Embryonic facial prominence (tissue), 1 donor: ENCODE data around the gene CFHR4.
"Not testable (repeated sequence)": the region's sequence is repeated elsewhere in the genome, so short reads cannot be mapped to it uniquely, and the experiment has no call there.

Experiments used
- DNase-seq: peaks from one replicate; pipeline ENCODE4 v3.0.0-alpha.2; 2016; ENCODE audit errors: extremely low spot score

CFHR4 gene

DNA sequence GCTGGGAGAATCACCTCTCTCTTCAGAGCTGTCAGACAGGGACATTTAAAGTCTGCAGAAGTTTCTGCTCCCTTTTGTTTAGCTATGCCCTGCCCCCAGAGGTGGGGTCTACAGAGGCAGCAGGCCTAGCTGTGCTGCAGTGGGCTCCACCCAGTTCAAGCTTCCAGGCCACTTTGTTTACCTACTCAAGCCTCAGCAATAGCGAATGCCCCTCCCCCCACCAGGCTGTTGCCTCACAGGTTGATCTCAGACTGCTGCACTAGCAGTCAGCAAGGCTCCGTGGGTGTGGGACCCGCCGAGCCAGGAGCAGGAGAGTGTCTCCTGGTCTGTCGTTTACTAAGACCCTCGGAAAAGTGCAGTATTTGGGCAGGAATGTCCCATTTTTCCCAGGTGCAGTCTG, 53.6 kb downstream of the CFHR4 start:
- not testable (repeated sequence) for DNase-seq

DNA sequence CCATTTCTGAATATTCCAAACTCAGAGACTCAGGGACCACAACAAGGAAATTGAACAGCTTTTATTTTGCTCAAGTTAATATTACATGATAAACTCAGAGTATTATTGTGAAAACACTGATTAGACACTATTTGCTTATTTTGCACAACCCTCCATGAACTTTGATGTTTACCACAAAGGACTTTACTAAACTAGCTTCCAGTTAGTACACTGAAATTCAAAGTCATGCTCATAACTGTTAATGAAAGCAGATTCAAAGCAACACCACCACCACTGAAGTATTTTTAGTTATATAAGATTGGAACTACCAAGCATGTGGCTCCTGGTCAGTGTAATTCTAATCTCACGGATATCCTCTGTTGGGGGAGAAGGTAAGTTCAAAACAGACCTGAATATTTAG, 55.7 kb downstream of the CFHR4 start, which contains the start of gene CFHR2:
Gene CFHR2 (plus strand): TSS at position 171 of the 400 bp plus-strand sequence. CDS start 143 bp downstream, at position 314.
- not testable (repeated sequence) for DNase-seq

GRCh38 chr1:196951711-196952394, 64.0 kb downstream of the CFHR4 start:
- DNase-seq, result no peak

DNA sequence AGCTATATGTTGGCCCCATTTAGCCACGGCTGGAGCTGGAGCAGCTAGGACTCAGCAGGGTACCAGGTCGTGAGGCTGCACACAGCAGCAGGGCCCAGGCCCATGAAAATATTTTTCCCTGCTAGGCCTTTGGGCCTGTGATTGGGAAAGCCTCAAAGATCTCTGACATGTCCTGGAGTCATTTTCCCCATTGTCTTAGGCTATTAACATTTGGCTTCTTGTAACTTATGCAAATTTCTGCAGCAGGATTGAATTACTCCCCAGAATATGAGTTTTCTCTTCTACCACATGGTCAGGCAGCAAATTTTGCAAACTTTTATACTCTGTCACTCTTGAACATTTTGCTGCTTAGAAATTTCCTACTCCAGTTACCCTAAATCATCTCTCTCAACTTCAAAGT, 66.9 kb downstream of the CFHR4 start:
- DNase-seq, result no peak

GRCh38 chr1:196955926-196956325, 68.1 kb downstream of the CFHR4 start:
- no peak for DNase-seq

DNA sequence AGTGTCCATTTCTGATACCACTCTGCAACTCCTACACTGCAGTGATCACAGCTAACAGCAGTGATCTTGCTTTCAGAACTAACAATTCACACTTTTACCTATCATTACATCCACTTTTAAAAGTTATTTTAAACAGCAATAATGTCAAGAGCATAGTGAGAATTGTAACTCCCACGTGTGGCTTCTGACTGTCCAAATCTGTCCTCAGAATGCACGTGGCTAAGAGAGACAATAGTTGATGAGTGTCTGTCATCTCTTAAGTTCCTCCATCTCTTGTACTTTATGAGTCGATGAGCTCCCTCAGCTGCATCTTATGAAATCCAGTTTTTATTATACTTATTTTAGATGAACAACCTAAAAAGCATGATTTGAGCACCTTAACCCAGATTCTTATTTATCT, 73.0 kb downstream of the CFHR4 start:
- no peak for DNase-seq
